DMS 273 (cell line): ENCODE data around the gene ARMC7.
"Not testable (repeated sequence)": the region's sequence is repeated elsewhere in the genome, so short reads cannot be mapped to it uniquely, and the experiment has no call there.

ENCODE experiments used
- DNase-seq: peaks from one replicate; lab custom pipeline; 2025; ENCODE audit not compliant: unreplicated experiment; lab: John Stamatoyannopoulos, UW

ARMC7 gene

GRCh38 chr17:75127936-75128335, 18.2 kb downstream of the ARMC7 start:
- DNase-seq = not testable (repeated sequence)

DNA sequence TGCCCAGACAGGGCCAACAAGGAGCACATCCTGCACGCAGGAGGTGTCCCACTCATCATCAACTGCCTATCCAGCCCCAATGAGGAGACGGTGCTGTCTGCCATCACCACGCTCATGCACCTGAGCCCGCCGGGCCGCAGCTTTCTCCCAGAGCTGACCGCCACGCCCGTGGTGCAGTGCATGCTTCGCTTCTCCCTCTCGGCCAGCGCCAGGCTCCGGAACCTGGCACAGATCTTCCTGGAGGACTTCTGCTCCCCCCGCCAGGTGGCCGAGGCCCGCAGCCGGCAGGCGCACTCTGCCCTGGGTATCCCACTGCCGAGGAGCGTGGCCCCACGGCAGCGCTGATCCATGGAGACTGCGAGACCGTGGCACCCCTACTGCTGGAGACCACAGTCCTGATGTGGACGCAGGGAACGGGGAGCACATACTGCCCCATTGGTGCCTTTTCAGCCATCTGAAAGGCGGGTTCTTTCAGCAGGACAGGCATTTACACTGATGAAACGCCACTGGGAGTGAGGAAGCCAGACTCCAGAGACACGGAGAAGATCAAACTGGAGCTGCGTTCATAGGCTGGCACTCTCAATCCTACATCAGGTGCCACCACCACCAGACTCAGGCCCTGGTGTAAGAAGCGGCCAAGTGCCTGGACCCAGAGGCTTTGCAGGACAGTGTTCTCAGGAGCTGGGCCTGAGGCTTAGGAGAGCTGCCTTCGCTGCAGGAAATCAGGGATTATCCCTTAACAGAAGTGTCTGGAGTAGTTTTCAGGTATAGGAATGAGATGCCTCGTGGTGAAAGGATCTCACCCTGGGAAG, 19.1 kb downstream of the ARMC7 start:
- DNase-seq = no peak

DNA sequence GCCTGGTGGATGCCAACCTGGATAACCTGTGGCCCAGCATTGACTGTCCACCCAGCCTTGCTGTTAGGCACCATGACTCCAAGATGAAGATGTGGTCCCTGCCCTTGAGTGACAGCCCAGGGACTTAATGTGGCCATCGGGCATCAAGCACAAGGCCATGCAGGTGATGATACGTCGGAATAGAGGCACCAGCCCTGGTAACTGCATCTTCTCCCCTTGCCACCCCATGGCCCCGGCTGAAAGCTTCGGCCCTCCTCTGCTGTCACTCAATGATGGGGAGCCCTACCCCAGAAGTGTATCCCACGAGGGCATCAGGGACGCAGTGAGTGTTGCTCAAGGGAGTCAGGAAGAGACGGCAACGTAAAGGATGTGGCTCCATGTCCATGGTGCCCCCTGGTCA, 19.8 kb downstream of the ARMC7 start:
- DNase-seq = no peak

- no peak for DNase-seq
Observed at GRCh38 chr17:75130059-75130631, 20.4 kb downstream of the ARMC7 start.

DNA sequence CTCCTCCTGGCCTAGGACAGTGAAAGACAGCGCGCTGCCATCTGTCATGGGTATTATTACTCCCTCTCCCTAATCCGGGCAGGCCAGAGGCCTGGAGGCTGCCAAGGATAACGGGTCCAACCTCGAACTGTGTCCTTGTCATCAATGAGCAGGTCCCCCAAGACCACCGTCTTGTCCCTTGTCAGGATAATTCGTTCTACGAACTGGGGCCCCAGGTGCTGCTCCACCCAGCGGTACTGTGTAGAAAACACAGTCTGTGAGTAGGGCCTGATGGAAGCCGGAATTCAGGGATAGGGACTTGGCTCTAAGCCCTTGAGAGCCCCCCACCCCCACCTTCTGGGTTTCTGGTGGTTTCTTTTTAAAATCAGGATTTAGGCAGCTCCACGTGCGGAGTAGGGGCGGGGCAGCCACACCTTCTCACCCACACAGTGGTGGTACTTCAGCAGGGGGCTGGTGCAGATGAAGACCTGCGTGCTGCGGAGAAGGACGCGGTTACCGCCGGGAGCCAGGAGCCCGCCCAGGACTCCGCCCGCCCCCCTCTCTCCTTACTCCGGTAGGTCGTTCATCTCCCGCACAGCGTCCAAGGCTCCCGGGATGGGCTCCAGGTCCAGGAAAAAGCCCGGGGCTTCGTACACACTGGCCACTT, 21.0 kb downstream of the ARMC7 start:
- peak; percentile 84 for DNase-seq

DNA sequence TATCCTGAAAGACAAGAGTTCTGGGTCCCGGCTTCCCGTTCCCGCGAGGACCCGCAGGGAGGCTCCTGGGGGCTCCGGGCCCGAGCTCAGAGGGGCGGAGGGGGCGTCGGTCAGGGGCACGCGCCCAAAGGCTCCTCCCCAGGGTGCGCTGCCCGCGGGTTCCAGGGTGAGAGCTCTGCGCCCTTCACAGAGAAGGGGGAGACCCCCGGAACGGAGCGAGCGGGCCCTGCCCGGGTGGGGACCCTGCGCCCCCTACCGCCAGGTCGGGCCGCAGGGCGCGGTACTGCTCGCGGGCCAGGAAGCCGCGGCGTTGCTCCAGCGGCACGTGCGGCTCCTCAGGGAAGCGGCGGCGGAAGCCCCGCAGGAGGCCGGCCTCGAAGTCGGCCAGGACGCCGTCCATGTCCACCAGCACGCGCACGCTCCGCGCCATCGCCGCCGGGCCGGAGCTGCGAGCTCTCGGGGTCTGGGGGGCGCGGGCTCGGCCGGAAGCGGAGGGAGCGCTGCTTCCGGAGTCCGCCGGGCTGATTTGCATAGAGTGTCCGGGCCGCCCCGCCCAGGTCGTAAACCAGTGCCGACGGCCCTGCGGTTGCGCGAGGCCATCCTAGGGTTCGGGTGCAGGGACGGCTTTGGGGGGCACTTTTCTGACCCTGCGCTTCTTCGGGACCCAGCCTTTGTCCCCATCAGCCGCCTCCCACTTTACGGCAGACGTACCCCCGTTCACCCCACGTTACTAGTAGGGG, 21.7 kb downstream of the ARMC7 start, which contains the start of gene NT5C:
Gene NT5C (minus strand): TSS at position 465 of the 740 bp plus-strand sequence. CDS start 35 bp downstream, at position 430.
- peak; percentile 92 for DNase-seq

DNA sequence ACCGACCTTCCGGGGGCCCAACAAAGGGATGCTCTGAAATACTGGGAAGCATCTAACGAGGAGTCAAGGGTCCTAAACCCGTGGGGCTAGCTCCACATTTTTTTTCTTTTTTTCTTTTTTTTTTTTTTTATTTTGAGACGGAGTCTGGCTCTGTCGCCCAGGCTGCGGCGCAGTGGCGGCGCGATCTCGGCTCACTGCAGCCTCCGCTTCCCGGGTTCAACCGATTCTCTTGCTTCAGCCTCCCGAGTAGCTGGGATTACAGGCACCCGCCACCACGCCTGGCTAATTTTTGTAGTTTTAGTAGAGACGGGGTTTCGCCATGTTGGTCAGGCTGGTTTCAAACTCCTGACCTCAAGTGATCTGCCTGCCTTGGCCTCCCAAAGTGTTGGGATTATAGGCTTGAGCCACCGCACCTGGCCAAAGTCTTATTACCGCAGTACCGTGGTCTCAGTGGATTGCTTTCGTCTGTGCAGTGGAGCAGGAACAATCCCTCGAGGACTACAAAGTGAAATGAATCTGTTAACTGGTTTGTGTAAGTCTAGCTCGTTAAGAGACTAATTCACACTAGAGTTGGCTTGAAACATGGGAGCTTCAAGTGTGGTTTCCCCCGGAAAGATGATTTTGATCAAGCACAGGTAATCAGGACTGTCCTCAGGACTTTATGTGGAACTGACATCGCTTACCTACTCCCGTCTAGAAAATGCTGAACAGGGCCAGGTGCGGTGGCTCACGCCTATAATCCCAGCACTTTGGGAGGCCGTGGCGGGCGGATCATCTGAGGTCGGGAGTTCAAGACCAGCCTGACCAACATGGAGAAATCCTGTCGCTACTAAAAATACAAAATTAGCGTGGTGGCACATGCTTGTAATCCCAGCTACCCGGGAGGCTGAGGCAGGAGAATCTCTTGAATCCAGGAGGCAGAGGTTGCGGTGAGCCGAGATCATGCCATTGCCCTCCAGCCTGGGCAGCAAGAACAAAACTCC, 22.5 kb downstream of the ARMC7 start:
- peak; percentile 29 for DNase-seq

GRCh38 chr17:75133001-75133400, 23.2 kb downstream of the ARMC7 start:
- peak; percentile 29 for DNase-seq

- peak; percentile 21 for DNase-seq
Observed at GRCh38 chr17:75133607-75134347, 24.0 kb downstream of the ARMC7 start.

DNA sequence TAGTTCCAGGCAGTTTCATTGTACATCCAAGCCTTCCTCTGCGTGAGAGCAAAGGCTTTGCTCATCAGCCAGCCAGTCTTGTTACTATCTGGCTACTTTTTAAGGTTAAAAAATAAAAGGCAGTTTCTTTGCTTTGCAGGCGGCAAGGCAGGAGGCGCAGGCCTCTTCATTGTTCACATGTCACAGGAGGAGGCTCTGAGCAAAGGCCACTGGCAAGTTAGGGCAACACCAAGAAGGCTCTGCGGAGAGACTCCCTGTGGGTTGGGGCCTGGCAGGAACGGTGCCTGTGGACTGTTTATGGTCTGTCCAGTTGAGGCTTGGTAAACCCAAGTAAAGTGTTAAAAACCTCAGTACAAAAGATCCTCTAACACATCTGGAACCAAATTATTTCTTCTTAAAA, 25.7 kb downstream of the ARMC7 start:
- no peak for DNase-seq

DNA sequence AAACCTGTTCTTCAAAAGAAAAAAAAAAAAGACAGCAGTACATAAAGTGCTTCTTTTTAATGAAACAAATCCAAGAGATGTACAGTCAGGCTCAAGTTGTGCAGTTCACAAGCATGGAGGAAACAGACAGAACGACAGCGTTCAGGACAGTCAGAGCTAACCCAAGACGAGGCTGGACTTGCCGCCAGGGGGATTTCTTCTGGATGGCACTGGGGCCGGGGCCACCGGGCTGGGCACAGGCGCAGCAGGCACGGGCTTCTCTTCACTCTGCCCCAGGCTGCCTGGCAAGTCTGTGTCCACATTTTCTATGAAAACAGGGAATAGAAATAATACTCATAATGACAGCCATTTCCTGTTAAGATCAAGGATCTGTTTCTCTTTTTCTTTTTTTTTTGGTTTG, 26.2 kb downstream of the ARMC7 start:
- DNase-seq = no peak

- not testable (repeated sequence) for DNase-seq
Observed at GRCh38 chr17:75137762-75138161, 28.0 kb downstream of the ARMC7 start.

DNA sequence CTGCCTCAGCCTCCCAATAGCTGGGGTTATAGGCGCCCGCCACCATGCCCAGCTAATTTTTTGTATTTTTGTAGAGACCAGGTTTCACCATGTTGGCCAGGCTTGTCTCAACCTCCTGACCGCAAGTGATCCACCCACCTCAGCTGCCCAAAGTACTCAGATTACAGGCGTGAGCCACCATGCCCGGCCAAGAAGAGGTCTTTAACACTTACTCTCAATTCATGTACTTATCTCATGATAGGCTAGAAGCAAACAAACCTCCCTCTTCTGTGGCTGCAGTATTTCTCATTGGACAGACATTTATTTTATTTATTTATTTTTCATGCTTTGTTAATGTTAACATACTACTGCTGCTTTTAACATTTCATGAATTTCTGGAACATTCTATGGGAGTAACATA, 28.8 kb downstream of the ARMC7 start:
- no peak for DNase-seq

- DNase-seq = no peak
Observed at GRCh38 chr17:75142236-75142971, 32.6 kb downstream of the ARMC7 start.

GRCh38 chr17:75144816-75145512, 35.2 kb downstream of the ARMC7 start:
- no peak for DNase-seq

DNA sequence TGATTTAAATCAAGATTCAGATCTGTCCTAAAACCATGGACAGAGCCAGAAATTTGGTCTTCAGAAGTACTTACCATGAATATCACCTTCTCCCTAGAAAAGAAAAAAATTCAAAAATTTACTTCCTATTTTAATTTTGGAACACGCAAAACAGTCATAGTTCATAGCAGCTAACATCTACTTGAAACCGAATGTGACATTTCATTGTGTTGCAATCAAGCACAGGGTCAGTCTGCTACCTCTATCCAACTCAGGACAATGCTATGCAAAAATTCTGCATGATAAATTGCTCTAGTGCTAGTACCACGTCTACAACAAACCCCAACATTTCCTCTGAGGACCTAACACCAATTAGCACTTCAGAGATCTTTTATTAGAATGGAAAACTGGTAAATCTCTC, 36.8 kb downstream of the ARMC7 start:
- DNase-seq = no peak

DNA sequence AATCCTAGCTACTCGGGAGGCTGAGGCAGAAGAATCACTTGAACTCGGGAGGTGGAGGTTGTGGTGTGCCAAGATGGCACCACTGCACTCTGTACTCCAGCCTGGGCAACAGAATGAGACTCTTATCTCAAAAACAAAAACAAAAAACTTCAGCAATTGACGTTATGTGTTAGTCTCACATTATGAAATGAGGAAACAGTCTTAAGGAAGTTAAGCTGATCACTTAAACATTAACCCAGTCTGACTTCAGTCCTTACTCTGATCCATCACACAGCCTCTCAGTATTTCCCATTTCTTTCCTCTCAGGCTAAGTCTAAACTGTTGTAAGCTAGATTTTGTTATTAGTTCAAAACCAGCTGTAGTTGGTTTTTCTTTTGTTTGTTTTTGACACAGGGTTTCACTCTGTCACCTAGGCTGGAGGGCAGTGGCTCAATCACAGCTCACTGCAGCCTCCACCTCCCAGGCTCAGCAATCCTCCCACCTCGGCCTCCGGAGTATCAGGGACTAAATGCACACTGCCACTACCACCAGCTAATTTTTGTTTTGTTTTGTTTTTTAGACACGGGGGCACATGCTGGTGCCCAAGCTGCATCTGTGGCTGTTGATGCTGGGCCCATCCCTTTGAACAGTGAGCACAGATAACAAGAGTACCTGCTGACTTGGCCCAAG, 38.2 kb downstream of the ARMC7 start:
- DNase-seq = no peak

- DNase-seq = peak; percentile 37
Observed at GRCh38 chr17:75151930-75152329, 42.2 kb downstream of the ARMC7 start.
